Stimulated activated CD8-positive, alpha-beta memory T cell treated with anti-CD3 and anti-CD28 coated beads, Interleukin-4, amount 100 ng/mL, for 48 hours (primary cell): ENCODE data around the gene ISG20.
A peak's percentile ranks its signal among the peaks of the same experiment; 100 is the strongest.

Experiments
- DNase-seq: peaks from one replicate; pipeline ENCODE4 v3.0.0-alpha.2; 2020

ISG20 gene

GRCh38 chr15:88637436-88637835 is 1.4 kb upstream of the ISG20 start:
- DNase-seq, result no peak

DNA sequence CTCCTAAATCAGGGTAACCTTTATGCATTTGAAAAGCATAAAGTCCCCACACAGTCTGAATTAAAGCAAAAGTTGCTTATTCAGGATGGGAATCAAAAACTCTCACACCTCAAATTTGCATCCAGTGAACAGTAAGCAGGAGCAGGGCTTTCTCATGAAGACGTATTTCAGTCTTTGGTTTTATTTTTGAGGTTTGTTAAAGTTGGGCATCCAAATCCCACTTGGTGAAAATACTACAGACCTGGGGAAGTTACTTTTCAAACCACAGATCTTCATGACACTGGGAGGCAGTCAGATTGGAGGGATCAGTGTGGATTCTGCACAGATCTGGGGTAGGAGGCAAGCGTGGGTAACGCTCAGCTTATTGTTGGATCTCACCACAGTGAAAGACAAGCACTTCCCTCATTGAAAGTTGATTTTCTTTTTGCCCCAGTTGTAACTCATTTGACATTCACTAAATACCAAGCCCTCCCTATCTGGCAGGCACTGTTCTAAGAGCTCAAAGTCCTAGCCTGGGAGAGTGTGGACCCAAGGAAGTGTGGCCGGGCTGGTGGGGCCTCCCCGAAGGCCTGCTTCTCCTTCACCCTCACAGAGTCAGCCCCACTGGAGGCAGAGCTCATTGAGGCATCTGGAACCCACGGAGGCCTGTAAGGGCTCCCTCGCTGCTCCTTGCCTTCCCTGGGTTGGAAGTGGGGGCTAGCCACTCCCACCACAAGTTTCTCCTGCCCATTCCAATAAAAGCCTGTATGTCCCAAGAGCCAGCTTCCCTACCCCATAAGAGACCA is 783 bp upstream of the ISG20 start:
- DNase-seq, result no peak

DNA sequence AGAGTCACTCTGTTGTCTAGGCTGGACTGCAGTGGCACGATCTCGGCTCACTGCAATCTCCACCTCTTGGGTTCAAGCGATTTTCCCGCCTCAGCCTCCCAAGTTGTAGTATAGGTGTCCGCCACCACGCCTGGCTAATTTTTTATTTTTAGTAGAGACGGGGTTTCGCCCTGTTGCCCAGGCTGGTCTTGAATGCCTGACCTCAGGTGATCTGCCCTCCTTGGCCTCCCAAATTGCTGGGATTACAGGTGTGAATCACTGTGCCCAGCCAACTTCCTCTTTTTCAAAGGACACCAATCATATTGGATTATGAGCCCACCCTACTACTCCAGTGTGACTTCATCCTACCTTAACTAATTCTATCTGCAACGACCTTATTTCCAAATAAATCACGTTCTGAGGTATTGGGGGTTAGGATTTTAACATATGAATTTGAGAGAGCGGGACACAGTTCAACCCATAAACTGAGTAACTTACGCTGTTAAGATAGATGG is 3.2 kb downstream of the ISG20 start:
- DNase-seq, result no peak

DNA sequence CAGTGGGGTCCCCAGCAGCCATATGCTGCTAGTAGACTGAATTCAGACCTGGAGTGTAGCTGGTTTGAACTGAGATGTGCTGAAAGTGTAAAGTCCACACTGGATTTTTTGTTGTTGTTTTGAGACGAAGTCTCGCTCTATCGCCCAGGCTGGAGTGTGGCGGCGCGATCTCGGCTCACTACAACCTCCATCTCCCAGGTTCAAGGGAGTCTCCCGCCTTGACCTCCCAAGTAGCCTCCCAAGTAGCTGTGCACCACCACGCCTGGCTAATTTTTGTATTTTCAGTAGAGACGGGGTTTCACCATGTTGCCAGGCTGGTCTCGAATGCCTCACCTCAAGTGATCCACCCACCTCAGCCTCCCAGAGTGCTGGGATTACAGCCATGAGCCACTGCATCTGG is 3.7 kb downstream of the ISG20 start:
- peak; percentile 21 for DNase-seq

GRCh38 chr15:88644741-88645140 is 5.9 kb downstream of the ISG20 start:
- DNase-seq, result no peak

DNA sequence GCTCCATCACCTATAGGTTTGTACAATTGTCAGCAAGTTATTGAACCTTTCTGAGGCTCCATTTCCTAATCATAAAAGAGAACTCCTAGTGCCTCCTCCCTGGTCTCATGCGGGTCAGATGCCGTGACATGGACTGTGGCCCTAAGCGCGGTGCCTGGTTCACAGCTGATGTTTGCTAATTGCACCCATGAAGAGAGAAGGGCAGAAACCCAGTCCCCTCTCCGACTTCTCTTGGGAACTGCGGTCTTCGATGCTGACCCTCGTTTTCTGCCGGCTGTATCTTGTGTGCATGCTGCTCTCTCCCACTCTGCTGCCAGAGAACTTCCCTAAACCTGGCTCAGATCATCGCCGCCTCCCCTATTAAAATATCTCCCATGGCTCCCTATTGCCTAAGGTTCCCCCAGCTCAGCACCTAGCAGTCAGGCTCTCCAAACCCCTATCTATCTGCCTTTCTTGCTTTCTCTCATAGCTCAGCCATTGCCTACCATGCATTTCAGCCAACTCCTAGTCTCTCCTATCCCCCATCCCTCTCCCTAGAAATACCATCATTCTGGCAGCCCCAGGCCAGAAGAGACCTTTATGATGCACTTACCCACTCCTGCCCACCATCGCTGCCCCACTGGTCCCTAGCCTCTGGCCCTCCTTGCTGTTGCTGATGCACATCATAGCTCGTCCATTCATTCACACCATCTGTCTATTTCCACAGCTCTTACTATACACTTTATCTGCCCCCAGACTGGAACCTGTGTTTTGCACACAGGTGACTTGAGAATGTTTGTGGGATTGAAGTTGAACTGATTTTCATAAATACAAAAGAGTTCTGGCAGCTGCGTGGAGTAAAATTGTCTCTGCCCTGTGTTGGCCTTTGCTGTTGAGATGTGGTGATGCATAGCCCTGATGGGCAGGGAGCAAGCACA is 6.6 kb downstream of the ISG20 start:
- peak; percentile 17 for DNase-seq

- peak; percentile 13 for DNase-seq
Observed at GRCh38 chr15:88646088-88646405, 7.2 kb downstream of the ISG20 start.

- DNase-seq, result no peak
Observed at GRCh38 chr15:88646951-88647350, 8.1 kb downstream of the ISG20 start.

GRCh38 chr15:88647351-88648105 is 8.7 kb downstream of the ISG20 start:
- peak; percentile 25 for DNase-seq

GRCh38 chr15:88648357-88649214 is 9.8 kb downstream of the ISG20 start:
- peak; percentile 53 for DNase-seq

DNA sequence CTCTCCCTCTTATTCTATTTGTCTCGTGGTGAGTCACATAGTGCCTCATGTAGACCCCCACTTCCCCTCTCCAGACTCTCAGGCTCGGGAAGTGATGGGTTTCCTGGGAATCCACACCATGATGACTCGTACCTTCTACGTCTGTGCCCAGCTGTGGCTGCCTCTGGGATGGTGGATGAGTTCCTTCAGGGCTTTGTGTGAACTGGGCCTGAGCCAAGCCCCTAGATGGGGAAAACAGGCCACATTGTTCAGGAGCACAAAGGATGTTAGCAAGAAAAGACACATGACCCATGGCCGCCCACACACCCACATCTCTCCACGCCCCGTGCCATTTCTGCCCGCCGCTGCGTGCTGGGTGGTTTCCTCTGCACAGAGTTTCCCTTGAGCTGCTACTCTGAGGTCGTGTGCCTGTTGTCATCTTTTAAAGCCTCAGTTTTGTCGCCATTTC is 10.5 kb downstream of the ISG20 start:
- DNase-seq, result peak; percentile 87

DNA sequence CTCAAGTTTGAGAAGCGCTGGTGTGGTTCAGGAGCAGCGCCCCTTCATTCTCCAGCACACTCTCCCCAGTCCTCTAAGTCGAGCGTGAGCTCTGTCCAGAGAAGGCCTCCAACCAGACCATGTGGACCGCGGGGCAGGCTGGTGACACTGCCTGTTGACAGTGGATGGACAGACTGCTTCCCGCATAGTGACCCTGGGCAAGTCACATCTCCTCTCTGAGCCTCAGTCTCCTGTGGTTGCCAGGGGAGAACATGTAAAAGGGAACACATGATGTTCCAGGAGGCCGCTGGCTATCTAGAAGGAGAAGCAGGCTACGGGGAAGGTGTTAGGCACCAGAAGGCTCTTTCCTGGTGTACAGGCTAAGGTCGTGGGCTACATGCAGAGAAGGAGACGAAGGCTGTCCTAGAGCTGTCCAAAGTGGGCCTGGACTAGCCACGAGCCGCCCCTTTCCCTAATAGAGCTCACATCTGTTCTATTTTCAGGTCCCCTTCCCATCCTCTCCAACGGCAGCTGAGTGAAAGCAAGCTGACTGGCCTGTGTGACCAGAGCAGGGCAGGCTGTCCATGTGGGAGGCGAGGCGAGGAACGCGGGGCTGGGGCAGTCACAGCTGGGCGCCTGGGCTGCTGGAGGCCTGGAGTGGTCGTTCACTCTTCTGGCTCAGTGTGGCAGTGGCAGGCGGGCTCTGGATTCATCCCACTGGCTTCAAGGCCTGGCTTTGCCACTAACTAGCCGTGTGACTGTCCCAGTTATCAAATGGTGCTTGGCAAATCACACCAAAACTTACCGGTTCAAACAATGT is 11.1 kb downstream of the ISG20 start:
- no peak for DNase-seq

DNA sequence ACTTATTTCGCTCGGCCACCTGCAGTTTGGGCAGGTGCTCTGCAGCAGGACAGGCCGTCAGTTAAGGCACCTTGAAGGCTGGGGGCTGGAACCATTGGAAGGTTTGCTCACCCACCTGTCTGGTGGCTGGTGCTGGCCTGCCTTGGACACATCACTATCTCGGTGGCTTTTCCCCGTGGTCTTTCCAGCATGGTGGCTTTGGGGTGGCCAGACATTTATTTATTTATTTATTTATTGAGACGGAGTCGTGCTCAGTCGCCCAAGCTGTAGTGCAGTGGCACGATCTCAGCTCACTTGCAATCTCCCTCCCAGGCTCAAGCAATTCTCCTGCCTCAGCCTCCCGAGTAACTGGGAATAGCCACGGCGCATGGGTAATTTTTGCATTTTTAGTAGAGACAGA is 11.7 kb downstream of the ISG20 start:
- no peak for DNase-seq

DNA sequence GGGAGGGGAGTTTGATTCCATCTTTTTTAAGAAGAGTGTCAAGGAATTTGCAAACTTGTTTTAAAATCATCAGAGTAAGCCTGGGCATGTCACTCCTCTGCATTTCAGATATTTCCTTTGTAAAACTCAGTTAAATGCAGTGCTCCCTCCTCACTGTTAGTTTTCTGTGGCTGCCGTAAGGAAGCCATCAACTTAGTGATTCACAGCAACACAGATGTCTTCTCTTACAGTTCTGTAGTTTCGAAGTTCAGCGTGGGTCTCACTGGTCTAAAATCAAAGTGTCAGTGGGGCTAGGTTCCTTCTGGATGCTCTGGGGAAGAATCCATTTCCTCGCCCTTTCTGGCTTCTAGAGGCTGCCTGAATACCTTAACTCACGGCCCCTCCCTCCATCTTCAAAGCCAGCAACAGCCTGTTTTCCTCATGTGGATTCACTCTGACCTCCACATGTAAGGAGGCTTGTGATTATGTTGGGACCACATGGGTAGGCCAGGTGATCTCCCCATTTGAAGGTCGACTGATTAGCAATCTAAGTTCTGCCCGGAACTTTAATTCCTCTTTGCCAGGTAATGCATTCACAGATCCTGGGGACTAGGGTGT is 12.4 kb downstream of the ISG20 start:
- DNase-seq, result no peak

DNA sequence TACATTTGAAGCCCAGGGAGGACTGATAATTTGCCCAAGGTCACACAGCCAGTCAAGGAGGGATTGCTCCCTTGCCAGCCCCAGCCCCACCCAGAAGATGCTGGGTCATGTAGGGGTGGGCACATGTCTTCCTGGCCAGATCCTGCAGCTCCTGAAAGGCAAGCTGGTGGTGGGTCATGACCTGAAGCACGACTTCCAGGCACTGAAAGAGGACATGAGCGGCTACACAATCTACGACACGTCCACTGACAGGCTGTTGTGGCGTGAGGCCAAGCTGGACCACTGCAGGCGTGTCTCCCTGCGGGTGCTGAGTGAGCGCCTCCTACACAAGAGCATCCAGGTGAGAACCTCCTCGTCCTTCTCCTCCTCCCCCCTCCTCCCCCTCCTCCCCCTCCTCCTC is 13.2 kb downstream of the ISG20 start:
- DNase-seq, result no peak

- DNase-seq, result no peak
Observed at GRCh38 chr15:88652456-88653199, 13.8 kb downstream of the ISG20 start.

GRCh38 chr15:88653200-88654064 is 14.6 kb downstream of the ISG20 start:
- DNase-seq, result no peak

- no peak for DNase-seq
Observed at GRCh38 chr15:88654430-88655102, 15.8 kb downstream of the ISG20 start.
